ENCODE measurements around the gene TACC3.
A peak's percentile ranks its signal among the peaks of the same experiment; 100 is the strongest.

The TACC3 gene

DNA sequence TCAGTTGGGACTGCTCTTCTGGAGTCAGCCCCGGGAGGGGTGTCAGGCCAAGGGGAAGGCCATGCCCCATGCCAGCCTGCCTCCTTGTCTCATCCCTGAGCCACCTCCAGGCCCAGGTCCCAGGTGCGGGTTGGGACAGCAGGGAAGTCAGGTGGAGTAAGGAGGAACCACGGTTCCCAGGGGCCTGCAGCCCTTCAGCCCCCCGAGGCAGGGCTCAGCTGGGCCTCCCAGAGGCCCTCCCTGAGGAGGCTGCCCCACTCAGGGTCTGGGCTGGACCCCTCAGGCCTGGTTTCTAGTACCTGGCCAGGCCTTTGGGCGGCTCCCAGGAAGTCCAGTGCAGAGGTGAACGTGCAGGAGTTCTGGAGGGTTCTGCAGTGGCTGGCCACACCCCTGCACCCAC is 48.4 kb downstream of the TACC3 start:
- no peak for DNase-seq
- H3K4me1 ChIP-seq = peaks cover 10% of the 10 kb centered on the region
- no peaks in the 10 kb centered on the region for H3K36me3 ChIP-seq

DNA sequence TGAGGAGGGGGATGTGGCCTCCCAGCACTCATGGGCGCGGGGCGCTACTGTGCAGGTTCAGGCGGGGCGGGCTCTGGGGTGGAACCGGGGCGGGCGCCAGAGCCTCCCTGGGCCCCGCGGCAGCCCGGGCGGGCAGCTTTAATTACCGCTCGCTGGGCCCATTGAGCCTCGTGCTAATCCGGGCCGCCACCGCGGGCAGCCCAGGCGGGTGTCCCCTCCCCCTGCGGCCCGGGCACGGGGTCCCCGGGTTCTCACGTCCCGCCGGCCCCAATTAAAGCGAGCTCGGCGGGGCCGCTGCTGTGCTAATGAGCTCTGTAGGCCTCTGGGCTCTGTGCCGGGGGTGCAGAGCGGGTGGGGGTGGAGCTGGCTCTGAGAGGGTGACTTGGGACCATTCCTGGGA is 48.9 kb downstream of the TACC3 start:
- Histone ChIP-seq H3K4me1 (peaks cover 10% of the 10 kb centered on the region), H3K36me3 (no peaks in the 10 kb centered on the region), H3K9me3 (no peaks in the 10 kb centered on the region), H3K4me3 (ENCODE audit: low read depth, low read length) (no peak overlapping the region), H3K27me3 (no peaks in the 10 kb centered on the region)
- TF ChIP-seq, protein P1, sequence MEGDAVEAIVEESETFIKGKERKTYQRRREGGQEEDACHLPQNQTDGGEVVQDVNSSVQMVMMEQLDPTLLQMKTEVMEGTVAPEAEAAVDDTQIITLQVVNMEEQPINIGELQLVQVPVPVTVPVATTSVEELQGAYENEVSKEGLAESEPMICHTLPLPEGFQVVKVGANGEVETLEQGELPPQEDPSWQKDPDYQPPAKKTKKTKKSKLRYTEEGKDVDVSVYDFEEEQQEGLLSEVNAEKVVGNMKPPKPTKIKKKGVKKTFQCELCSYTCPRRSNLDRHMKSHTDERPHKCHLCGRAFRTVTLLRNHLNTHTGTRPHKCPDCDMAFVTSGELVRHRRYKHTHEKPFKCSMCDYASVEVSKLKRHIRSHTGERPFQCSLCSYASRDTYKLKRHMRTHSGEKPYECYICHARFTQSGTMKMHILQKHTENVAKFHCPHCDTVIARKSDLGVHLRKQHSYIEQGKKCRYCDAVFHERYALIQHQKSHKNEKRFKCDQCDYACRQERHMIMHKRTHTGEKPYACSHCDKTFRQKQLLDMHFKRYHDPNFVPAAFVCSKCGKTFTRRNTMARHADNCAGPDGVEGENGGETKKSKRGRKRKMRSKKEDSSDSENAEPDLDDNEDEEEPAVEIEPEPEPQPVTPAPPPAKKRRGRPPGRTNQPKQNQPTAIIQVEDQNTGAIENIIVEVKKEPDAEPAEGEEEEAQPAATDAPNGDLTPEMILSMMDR (IDR thresholded peaks at IDR 0.05; ENCODE audit: low read depth, low read length) = no peak
- DNase-seq = no peak

More for the DNA sequence above, 48.4 kb downstream of the TACC3 start:
- H3K9me3 ChIP-seq = no peaks in the 10 kb centered on the region
- H3K27me3 ChIP-seq = no peaks in the 10 kb centered on the region
- no peak overlapping the region for H3K4me3 ChIP-seq (ENCODE audit: low read depth, low read length)
- TF ChIP-seq, protein P1 (IDR thresholded peaks at IDR 0.05; ENCODE audit: low read depth, low read length) = no peak

DNA sequence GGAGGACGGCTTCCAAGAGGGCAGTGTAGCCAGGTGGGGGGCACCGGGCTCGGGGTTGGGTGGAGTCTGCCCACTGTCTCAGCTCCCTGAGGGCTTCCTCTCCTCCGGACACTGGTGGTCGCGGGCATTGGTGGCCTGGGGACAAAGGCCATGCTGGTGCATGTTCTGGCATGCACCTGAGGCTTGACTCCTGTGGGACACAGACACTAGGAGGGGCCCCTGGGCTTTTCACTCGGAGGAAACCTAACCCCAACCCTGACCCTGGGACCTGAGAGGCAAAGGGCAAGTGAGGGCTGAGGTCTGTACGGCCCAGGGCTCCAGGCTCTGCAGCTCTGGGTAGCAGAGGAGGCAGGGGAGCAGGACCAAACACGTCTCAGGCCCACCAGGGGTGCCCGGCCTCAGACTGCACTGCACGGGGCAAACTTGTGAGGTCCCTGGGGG is 49.5 kb downstream of the TACC3 start:
- no peak for DNase-seq
- TF ChIP-seq, protein P1 (IDR thresholded peaks at IDR 0.05; ENCODE audit: low read depth, low read length) = no peak
- H3K4me1 ChIP-seq = peaks cover 15% of the 10 kb centered on the region

DNA sequence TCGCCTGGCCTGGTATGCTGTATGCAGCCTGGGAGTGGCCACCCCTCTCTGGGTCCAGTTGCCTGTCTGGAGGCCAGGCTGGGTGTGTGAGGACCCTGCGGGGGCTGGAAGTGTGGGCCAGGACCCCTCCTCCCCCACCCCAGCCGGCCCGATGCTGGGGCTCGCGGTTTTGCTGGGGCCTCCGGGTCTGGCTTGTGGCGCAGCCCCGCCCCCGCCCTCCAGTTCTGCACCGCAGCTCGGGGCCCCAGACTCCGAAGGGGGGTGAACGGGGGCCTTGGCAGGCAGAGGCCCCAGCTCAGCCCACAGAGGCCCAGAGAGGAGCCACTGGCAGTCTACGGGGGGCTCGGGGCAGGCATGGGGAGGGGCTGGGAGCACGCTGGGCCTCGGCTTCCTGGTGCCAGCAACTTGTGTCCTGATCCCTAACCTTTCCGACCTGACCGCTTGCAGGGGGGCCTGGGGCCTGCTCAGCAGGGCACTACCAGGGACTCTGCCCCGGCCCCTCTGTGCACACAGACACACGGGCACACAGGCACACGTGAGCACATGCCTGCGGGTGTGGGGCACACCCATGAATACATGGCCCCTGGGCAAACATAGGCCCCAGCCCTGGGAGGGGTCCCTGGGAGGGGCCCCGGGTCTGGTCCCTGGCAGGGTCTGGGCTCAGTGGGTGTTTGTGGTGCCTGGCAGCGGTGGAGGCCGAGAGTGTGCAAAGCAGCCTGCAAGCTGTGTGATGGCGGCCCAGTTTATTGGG is 50.4 kb downstream of the TACC3 start:
- peaks cover 20% of the 10 kb centered on the region for H3K4me1 ChIP-seq
- no peak for DNase-seq
- TF ChIP-seq, protein P1 (IDR thresholded peaks at IDR 0.05; ENCODE audit: low read depth, low read length) = no peak
- no peak overlapping the region for H3K4me3 ChIP-seq (ENCODE audit: low read depth, low read length)
- no peaks in the 10 kb centered on the region for H3K9me3 ChIP-seq
- H3K36me3 ChIP-seq = no peaks in the 10 kb centered on the region
- H3K27me3 ChIP-seq = no peaks in the 10 kb centered on the region

More for the DNA sequence above, 49.5 kb downstream of the TACC3 start:
- no peaks in the 10 kb centered on the region for H3K36me3 ChIP-seq
- H3K4me3 ChIP-seq (ENCODE audit: low read depth, low read length) = no peak overlapping the region
- H3K9me3 ChIP-seq = no peaks in the 10 kb centered on the region
- H3K27me3 ChIP-seq = no peaks in the 10 kb centered on the region

DNA sequence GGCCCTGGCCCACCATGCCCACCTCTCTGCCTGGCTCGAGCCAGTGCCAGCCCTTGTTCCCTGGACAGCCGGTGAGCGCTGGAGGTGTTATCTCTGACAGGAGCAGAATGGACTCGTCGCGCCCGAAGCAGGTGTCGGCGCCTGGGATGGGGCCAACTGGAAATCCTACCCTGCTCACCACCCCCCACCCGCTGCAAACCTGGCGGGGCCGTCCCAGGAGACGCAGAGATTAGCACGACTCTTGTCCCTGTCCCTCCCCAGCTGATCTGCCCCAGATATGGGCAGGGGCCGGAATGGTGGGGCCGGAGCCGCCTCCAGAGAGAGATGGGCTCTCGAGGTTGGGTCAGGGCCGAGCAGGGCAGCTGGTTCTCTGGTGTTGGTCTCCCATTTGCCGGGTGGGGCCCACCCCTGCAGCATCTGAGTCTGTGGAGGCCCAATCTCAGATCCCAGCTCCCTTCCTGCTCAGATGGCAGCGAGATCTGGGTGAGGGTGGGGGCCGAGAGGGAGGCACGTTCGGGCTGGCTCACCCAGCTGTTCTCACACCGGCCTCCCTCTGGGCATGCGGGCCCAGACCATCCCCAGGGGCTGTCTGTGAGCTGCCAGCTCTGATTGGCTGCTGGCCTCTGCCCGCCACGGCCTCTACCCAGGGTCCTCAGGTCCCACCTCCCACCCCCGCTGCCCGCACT is 51.7 kb downstream of the TACC3 start:
- no peaks in the 10 kb centered on the region for H3K9me3 ChIP-seq
- peak; percentile 64 for DNase-seq
- TF ChIP-seq, protein P1 (IDR thresholded peaks at IDR 0.05; ENCODE audit: low read depth, low read length) = no peak
- peak overlapping the region; percentile 37 for H3K4me3 ChIP-seq (ENCODE audit: low read depth, low read length)
- no peaks in the 10 kb centered on the region for H3K36me3 ChIP-seq
- peaks cover 20% of the 10 kb centered on the region for H3K4me1 ChIP-seq
- no peaks in the 10 kb centered on the region for H3K27me3 ChIP-seq

DNA sequence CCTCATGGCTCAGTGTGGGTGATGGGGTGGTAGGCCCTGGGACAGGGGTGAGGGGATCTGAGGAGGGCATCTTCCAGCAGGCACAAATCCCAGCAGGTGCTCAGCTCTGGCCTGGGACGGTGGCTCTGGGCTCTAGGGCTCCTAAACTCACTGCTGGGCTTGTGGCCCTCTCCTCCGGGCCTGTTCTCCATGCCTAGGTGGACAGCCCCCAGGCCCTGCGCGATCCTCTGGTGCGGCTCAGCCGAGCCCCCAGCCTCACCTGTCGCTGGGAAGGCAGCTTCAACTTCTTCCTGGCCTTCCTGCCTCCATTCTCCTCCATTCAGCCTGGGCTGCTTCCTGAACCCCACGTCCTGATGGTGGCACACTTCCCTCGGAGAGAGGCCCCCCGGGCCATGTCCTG is 52.4 kb downstream of the TACC3 start:
- no peak for DNase-seq
- Histone ChIP-seq H3K4me1 (peaks cover 20% of the 10 kb centered on the region), H3K4me3 (ENCODE audit: low read depth, low read length) (no peak overlapping the region), H3K36me3 (no peaks in the 10 kb centered on the region), H3K27me3 (no peaks in the 10 kb centered on the region), H3K9me3 (no peaks in the 10 kb centered on the region)
- TF ChIP-seq, protein P1 (IDR thresholded peaks at IDR 0.05; ENCODE audit: low read depth, low read length) = no peak

Data from BE2C (cell line).